WTC11 (cell line): ENCODE measurements around the gene MICAL2. TPM values are rescaled to one million over a fixed set of nuclear protein-coding genes. Genes with fewer than 3 reads are reported as not detected.

Source experiments
- ATAC-seq: fragments of 200-7000 bp; cut with Tn5 transposase; 2 replicates; pipeline ENCODE4 v1.10.0; 2021; ENCODE audit warnings: mild to moderate bottlenecking, moderate library complexity
- CTCF ChIA-PET: fragments of 300-600 bp; sonication (Branson Sonifier 250); formaldehyde crosslinking; loops from one replicate; lab custom pipeline; 2021; ENCODE audit warnings: antibody characterized with exemption; lab: Charles Lee
- POLR2A ChIA-PET: fragments of 350-600 bp; sonication (Branson Sonifier 250); formaldehyde crosslinking; loops from one replicate; lab custom pipeline; 2021; ENCODE audit warnings: antibody characterized with exemption; lab: Charles Lee
- DNase-seq: peaks from one replicate; pipeline ENCODE4 v3.0.0; 2021; ENCODE audit warnings: low spot score
- H3K27ac Mint-ChIP-seq: 2 replicates; pipeline ENCODE4 v1.8.0; 2021; ENCODE audit warnings: mixed read lengths
- H3K27me3 Mint-ChIP-seq: 2 replicates; pipeline ENCODE4 v1.8.0; 2021; ENCODE audit warnings: low read depth, mild to moderate bottlenecking, moderate library complexity, mixed read lengths
- H3K36me3 Mint-ChIP-seq: 2 replicates; pipeline ENCODE4 v1.8.0; 2021; ENCODE audit warnings: mixed read lengths
- H3K4me1 Mint-ChIP-seq: 2 replicates; pipeline ENCODE4 v1.8.0; 2022; ENCODE audit warnings: mixed read lengths
- H3K4me3 Mint-ChIP-seq: 2 replicates; pipeline ENCODE4 v1.8.0; 2021; ENCODE audit warnings: mild to moderate bottlenecking, moderate library complexity, mixed read lengths
- H3K9me3 Mint-ChIP-seq: 2 replicates; pipeline ENCODE4 v1.8.0; 2021; ENCODE audit warnings: mixed read lengths
- ARID4B ChIP-seq: sonication (generic); formaldehyde crosslinking; IDR thresholded peaks from 2 replicates; pipeline ENCODE4 v1.8.0; 2023; ENCODE audit warnings: missing genetic modification reagents, mild to moderate bottlenecking, borderline replicate concordance
- ATF2 ChIP-seq: sonication (generic); formaldehyde crosslinking; IDR thresholded peaks from 2 replicates; pipeline ENCODE4 v1.8.1; 2022; ENCODE audit warnings: low read depth, missing genetic modification reagents, borderline replicate concordance
- CBFB ChIP-seq: sonication (generic); formaldehyde crosslinking; IDR thresholded peaks from 2 replicates; pipeline ENCODE4 v1.8.1; 2022; ENCODE audit warnings: mild to moderate bottlenecking, low read depth, missing genetic modification reagents
- E2F4 ChIP-seq: sonication (generic); formaldehyde crosslinking; IDR thresholded peaks from 2 replicates; pipeline ENCODE4 v1.8.1; 2022; ENCODE audit warnings: low read depth, mild to moderate bottlenecking, moderate library complexity, missing genetic modification reagents, borderline replicate concordance
- ERG ChIP-seq: fragments of 250-450 bp; sonication (Bioruptor Pico); IDR thresholded peaks from 2 replicates; pipeline ENCODE4 v1.8.0; 2021; ENCODE audit warnings: mild to moderate bottlenecking
- KAT7 ChIP-seq: sonication (generic); formaldehyde crosslinking; IDR thresholded peaks from 2 replicates; pipeline ENCODE4 v1.8.1; 2023; ENCODE audit warnings: missing genetic modification reagents, mild to moderate bottlenecking, borderline replicate concordance
- MLX ChIP-seq: sonication (generic); formaldehyde crosslinking; IDR thresholded peaks from 2 replicates; pipeline ENCODE4 v1.8.1; 2023; ENCODE audit warnings: mild to moderate bottlenecking, missing genetic modification reagents, moderate library complexity
- NFYB ChIP-seq: sonication (generic); formaldehyde crosslinking; conservative IDR thresholded peaks from 2 replicates; pipeline ENCODE4 v1.8.0; 2022; ENCODE audit warnings: low read depth, missing genetic modification reagents
- SMAD3 ChIP-seq: sonication (generic); formaldehyde crosslinking; IDR thresholded peaks from 2 replicates; pipeline ENCODE4 v1.8.0; 2022; ENCODE audit warnings: missing genetic modification reagents, mild to moderate bottlenecking, borderline replicate concordance
- SMAD4 ChIP-seq: sonication (generic); formaldehyde crosslinking; IDR thresholded peaks from 2 replicates; pipeline ENCODE4 v1.8.0; 2022; ENCODE audit warnings: mild to moderate bottlenecking, missing genetic modification reagents
- USF2 ChIP-seq: sonication (generic); formaldehyde crosslinking; IDR thresholded peaks from 2 replicates; pipeline ENCODE4 v1.8.1; 2023; ENCODE audit warnings: mild to moderate bottlenecking, missing genetic modification reagents, moderate library complexity
- ZBTB21 ChIP-seq: sonication (generic); formaldehyde crosslinking; IDR thresholded peaks from 2 replicates; pipeline ENCODE4 v1.8.1; 2023; ENCODE audit warnings: mild to moderate bottlenecking, missing genetic modification reagents, borderline replicate concordance
- total RNA-seq: library from RNA; stranded (reverse); gene quantifications from 3 replicates; pipeline ENCODE4 v1.2.3, GENCODE V29; 2021
- TF ChIP-seq, protein P1 (sequence below): sonication (generic); formaldehyde crosslinking; IDR thresholded peaks from 2 replicates; pipeline ENCODE4 v1.8.0; 2023; ENCODE audit warnings: mild to moderate bottlenecking, missing genetic modification reagents
- TF ChIP-seq, protein P2 (sequence below): sonication (generic); formaldehyde crosslinking; IDR thresholded peaks from 2 replicates; pipeline ENCODE4 v1.8.0; 2022; ENCODE audit warnings: mild to moderate bottlenecking, missing genetic modification reagents

Gene MICAL2
- total RNA-seq, 1 experiment from 2014 or later = 3.1 TPM

- H3K27ac Mint-ChIP-seq = no peak overlapping the region
- ChIA-PET POLR2A (no interaction called here), CTCF (interaction anchor here (1.5 kb wide), 1 partner anchor 12 kb away, joined by 3 read pairs; no protein-coding TSS in a partner anchor)
- no peak overlapping the region for H3K4me3 Mint-ChIP-seq
- H3K9me3 Mint-ChIP-seq = no peaks in the 10 kb centered on the region
- peaks cover 79% of the 10 kb centered on the region for H3K27me3 Mint-ChIP-seq
- H3K36me3 Mint-ChIP-seq = no peaks in the 10 kb centered on the region
- ATAC-seq = no peak
- DNase-seq = no peak
- H3K4me1 Mint-ChIP-seq = peaks cover 30% of the 10 kb centered on the region
- TF ChIP-seq ATF2 (CRISPR knock-in tag) = no peak
- TF ChIP-seq CBFB (CRISPR knock-in tag) = no peak
- no peak for TF ChIP-seq E2F4 (CRISPR knock-in tag)
- TF ChIP-seq MLX (CRISPR knock-in tag) = no peak
- no peak for TF ChIP-seq SMAD4 (CRISPR knock-in tag)
- TF ChIP-seq, all 79 proteins: peak for 0
Measured at GRCh38 chr11:12106101-12106500, 4.3 kb upstream of the MICAL2 start.

DNA sequence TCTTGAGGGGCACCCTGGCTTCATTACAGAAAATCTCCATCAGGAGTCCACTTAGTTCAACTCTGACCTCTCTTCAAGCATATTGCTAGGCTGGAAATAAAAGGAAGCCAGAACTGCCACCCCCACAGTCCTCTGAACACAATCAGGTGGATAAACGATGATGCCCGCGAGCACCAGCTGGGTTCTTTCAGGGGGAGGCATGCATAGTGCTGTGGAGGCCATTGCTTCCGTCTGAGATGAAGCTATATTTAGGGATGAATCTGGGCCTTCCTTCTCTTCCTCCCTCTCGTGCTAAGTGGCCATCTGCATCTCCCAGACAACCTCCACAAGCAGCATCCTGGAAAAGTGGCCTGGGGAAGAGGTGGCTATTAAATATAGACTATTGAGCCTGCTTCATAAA, 3.9 kb upstream of the MICAL2 start:
- ATAC-seq (no peak), DNase-seq (no peak)
- no peak for TF ChIP-seq USF2 (CRISPR knock-in tag)
- TF ChIP-seq, protein P1, sequence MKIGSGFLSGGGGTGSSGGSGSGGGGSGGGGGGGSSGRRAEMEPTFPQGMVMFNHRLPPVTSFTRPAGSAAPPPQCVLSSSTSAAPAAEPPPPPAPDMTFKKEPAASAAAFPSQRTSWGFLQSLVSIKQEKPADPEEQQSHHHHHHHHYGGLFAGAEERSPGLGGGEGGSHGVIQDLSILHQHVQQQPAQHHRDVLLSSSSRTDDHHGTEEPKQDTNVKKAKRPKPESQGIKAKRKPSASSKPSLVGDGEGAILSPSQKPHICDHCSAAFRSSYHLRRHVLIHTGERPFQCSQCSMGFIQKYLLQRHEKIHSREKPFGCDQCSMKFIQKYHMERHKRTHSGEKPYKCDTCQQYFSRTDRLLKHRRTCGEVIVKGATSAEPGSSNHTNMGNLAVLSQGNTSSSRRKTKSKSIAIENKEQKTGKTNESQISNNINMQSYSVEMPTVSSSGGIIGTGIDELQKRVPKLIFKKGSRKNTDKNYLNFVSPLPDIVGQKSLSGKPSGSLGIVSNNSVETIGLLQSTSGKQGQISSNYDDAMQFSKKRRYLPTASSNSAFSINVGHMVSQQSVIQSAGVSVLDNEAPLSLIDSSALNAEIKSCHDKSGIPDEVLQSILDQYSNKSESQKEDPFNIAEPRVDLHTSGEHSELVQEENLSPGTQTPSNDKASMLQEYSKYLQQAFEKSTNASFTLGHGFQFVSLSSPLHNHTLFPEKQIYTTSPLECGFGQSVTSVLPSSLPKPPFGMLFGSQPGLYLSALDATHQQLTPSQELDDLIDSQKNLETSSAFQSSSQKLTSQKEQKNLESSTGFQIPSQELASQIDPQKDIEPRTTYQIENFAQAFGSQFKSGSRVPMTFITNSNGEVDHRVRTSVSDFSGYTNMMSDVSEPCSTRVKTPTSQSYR (CRISPR knock-in tag) = no peak
- TF ChIP-seq ARID4B (CRISPR knock-in tag) = no peak
- TF ChIP-seq, protein P2, sequence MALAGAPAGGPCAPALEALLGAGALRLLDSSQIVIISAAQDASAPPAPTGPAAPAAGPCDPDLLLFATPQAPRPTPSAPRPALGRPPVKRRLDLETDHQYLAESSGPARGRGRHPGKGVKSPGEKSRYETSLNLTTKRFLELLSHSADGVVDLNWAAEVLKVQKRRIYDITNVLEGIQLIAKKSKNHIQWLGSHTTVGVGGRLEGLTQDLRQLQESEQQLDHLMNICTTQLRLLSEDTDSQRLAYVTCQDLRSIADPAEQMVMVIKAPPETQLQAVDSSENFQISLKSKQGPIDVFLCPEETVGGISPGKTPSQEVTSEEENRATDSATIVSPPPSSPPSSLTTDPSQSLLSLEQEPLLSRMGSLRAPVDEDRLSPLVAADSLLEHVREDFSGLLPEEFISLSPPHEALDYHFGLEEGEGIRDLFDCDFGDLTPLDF (CRISPR knock-in tag) = no peak
- TF ChIP-seq ERG (CRISPR knock-in tag) = no peak
- TF ChIP-seq NFYB = no peak
- no peak for TF ChIP-seq KAT7 (CRISPR knock-in tag)
- no peak for TF ChIP-seq ZBTB21 (CRISPR knock-in tag)
- no peak for TF ChIP-seq SMAD3
- Mint-ChIP-seq H3K36me3 (no peaks in the 10 kb centered on the region), H3K4me3 (no peak overlapping the region), H3K4me1 (peaks cover 28% of the 10 kb centered on the region), H3K9me3 (no peaks in the 10 kb centered on the region), H3K27me3 (peaks cover 79% of the 10 kb centered on the region), H3K27ac (no peak overlapping the region)
- ChIA-PET CTCF (interaction anchor here (1.5 kb wide), 1 partner anchor 12 kb away, joined by 3 read pairs; no protein-coding TSS in a partner anchor), POLR2A (no interaction called here)
